ENCODE results near the gene ANKRD37. TPM values are rescaled to one million over a fixed set of nuclear protein-coding genes. Genes with fewer than 3 reads are reported as not detected.

ANKRD37 gene
- total and polyA plus RNA-seq, 9 of the 15 experiments (the other 6 are each of a cell fraction or from before 2014, with no cell fraction given): 1.3 to 53.7 (median 3.6) TPM

- TF ChIP-seq NFYB (IDR thresholded peaks at IDR 0.05; ENCODE audit: extremely low read depth, insufficient read length) (no peak), ZEB2 (IDR thresholded peaks at IDR 0.05) (no peak), THAP7 (CRISPR knock-in tag; IDR thresholded peaks at IDR 0.05) (no peak), THRAP3 (IDR thresholded peaks at IDR 0.05; ENCODE audit: borderline replicate concordance) (no peak), DDX20 (tag; IDR thresholded peaks at IDR 0.05; ENCODE audit: low read depth) (no peak), CBX5 (IDR thresholded peaks at IDR 0.05; ENCODE audit: borderline replicate concordance, low read depth) (no peak), CBFA2T2 (conservative IDR thresholded peaks at IDR 0.05) (peak; percentile 35; the same call in 1 of the 2 replicates), EZH2 (IDR thresholded peaks at IDR 0.05; ENCODE audit: borderline replicate concordance, low read depth, low read length) (no peak), CBFA2T3 (IDR thresholded peaks at IDR 0.05) (peak; percentile 77), DMBX1 (CRISPR knock-in tag; IDR thresholded peaks at IDR 0.05; ENCODE audit: borderline replicate concordance) (no peak), JUNB (CRISPR knock-in tag; conservative IDR thresholded peaks at IDR 0.05) (no peak), ZNF740 (CRISPR knock-in tag; IDR thresholded peaks at IDR 0.05) (no peak), ZNF740 (tag; IDR thresholded peaks at IDR 0.05) (no peak), ZNF134 (CRISPR knock-in tag; conservative IDR thresholded peaks at IDR 0.05) (no peak), SAP30 (IDR thresholded peaks at IDR 0.05; ENCODE audit: borderline replicate concordance, insufficient read depth, low read depth, low read length, poor library complexity, severe bottlenecking) (no peak), SMARCA4 (IDR thresholded peaks at IDR 0.05) (0 out of 2 replicates have a peak, but pooled peaks have one; percentile 34), ASH1L (IDR thresholded peaks at IDR 0.05; ENCODE audit: borderline replicate concordance, low read depth, partially characterized antibody) (no peak), ZNF655 (CRISPR knock-in tag; IDR thresholded peaks at IDR 0.05) (no peak), CBX2 (IDR thresholded peaks at IDR 0.05; ENCODE audit: insufficient read depth, low read length, poor library complexity, severe bottlenecking) (no peak), ELK3 (CRISPR knock-in tag; IDR thresholded peaks at IDR 0.05) (no peak), KLF10 (CRISPR knock-in tag; IDR thresholded peaks at IDR 0.05) (no peak), SREBF1 (IDR thresholded peaks at IDR 0.05; ENCODE audit: borderline replicate concordance, low read depth, low read length) (no peak), ZNF23 (CRISPR knock-in tag; IDR thresholded peaks at IDR 0.05) (no peak)
- TF ChIP-seq, protein P1, sequence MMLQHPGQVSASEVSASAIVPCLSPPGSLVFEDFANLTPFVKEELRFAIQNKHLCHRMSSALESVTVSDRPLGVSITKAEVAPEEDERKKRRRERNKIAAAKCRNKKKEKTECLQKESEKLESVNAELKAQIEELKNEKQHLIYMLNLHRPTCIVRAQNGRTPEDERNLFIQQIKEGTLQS (IDR thresholded peaks at IDR 0.05): no peak
- TF ChIP-seq, protein P1 (CRISPR knock-in tag; conservative IDR thresholded peaks at IDR 0.05): no peak
Measured at GRCh38 chr4:185384930-185385331, 11.7 kb upstream of the ANKRD37 start (continued).

Data from K562 (cell line).